Erythroblast (primary cell): ENCODE measurements around the gene DLG2.
A peak's percentile ranks its signal among the peaks of the same experiment; 100 is the strongest.
"Not testable (repeated sequence)": the region's sequence is repeated elsewhere in the genome, so short reads cannot be mapped to it uniquely, and the experiment has no call there.

Experiments used
- DNase-seq, 2 experiments: peaks; one replicate each; lab custom pipeline; 2025; lab: John Stamatoyannopoulos, UW
- GATA1 ChIP-seq: IDR thresholded peaks from 2 replicates; pipeline ENCODE4 v1.6.1; 2011; ENCODE audit warnings: low read depth, mild to moderate bottlenecking, control low read depth, low read length, moderate library complexity
- POLR2A ChIP-seq: IDR thresholded peaks from 2 replicates; pipeline ENCODE4 v1.6.1; 2011; ENCODE audit warnings: mild to moderate bottlenecking, low read length

DLG2 gene

GRCh38 chr11:85307366-85307765, 319.8 kb downstream of the DLG2 start:
- DNase-seq = no peak
- TF ChIP-seq POLR2A = no peak
- TF ChIP-seq GATA1 = no peak

- no peak for TF ChIP-seq GATA1
- no peak for TF ChIP-seq POLR2A
- no peak for DNase-seq
Measured at GRCh38 chr11:85301895-85302678, 325.1 kb downstream of the DLG2 start.

GRCh38 chr11:85299258-85299942, 327.7 kb downstream of the DLG2 start:
- TF ChIP-seq GATA1 (no peak), POLR2A (no peak)

GRCh38 chr11:85295694-85296271, 331.4 kb downstream of the DLG2 start:
- TF ChIP-seq POLR2A = no peak
- TF ChIP-seq GATA1 = no peak
- DNase-seq = no peak

More at GRCh38 chr11:85299258-85299942, 327.7 kb downstream of the DLG2 start:
- peak in 1 of 2 experiments; percentile 15 for DNase-seq

- no peak for DNase-seq
- TF ChIP-seq GATA1 (no peak), POLR2A (no peak)
Measured at GRCh38 chr11:85281550-85281949, 345.6 kb downstream of the DLG2 start.

- no peak for TF ChIP-seq GATA1
- TF ChIP-seq POLR2A = no peak
- no peak for DNase-seq
Measured at GRCh38 chr11:85279267-85279666, 347.9 kb downstream of the DLG2 start.

- no peak for DNase-seq
- TF ChIP-seq POLR2A (no peak), GATA1 (no peak)
Measured at GRCh38 chr11:85277693-85278092, 349.5 kb downstream of the DLG2 start.

GRCh38 chr11:85276332-85276731, 350.8 kb downstream of the DLG2 start:
- TF ChIP-seq GATA1 (no peak), POLR2A (no peak)
- no peak for DNase-seq

GRCh38 chr11:85270315-85270714, 356.8 kb downstream of the DLG2 start:
- not testable (repeated sequence) for DNase-seq

- TF ChIP-seq POLR2A (no peak), GATA1 (no peak)
- no peak for DNase-seq
Measured at GRCh38 chr11:85269109-85269508, 358.0 kb downstream of the DLG2 start.

GRCh38 chr11:85266646-85267045, 360.5 kb downstream of the DLG2 start:
- TF ChIP-seq GATA1 (no peak), POLR2A (no peak)
- no peak for DNase-seq

- no peak for DNase-seq
- TF ChIP-seq POLR2A = no peak
- TF ChIP-seq GATA1 = no peak
Measured at GRCh38 chr11:85263328-85263727, 363.8 kb downstream of the DLG2 start.

GRCh38 chr11:85257837-85258236, 369.3 kb downstream of the DLG2 start:
- TF ChIP-seq GATA1 (no peak), POLR2A (no peak)

GRCh38 chr11:85256433-85256832, 370.7 kb downstream of the DLG2 start:
- TF ChIP-seq GATA1 = no peak
- TF ChIP-seq POLR2A = no peak
- no peak for DNase-seq

More at GRCh38 chr11:85257837-85258236, 369.3 kb downstream of the DLG2 start:
- DNase-seq = no peak

GRCh38 chr11:85249482-85249881, 377.7 kb downstream of the DLG2 start:
- TF ChIP-seq GATA1 = no peak
- no peak for DNase-seq
